Measurements from ENCODE around the gene MN1.

DNA sequence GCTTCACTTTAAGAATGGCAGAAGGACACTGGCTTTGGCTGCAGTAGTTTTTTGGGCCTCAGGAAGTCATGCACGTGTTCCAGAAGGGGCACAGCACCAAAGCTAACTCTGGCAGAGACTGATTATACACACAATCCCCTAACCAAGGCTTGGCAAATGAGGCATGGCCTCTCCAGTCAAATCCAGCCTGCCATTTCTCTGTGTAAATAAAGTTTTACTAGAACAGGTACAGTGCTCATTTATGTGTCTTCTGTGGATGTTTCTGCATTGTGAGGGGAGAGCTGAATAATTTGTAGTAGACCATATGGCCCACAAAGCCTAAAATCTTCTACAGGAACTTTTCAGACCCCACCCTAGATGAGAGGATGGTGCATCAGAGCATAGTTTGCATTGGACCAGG, 46.4 kb upstream of the MN1 start:
- TF ChIP-seq CTCF (IDR thresholded peaks at IDR 0.05) = no peak
- no peak for TF ChIP-seq POLR2A (IDR thresholded peaks at IDR 0.05)
